ENCODE measurements around the gene PRSS21.

Gene PRSS21

GRCh38 chr16:2806286-2806685 is 10.8 kb upstream of the PRSS21 start:
- DNase-seq (ENCODE audit: low read depth in 2 of 2) = no peak

- no peak for DNase-seq (ENCODE audit: low read depth in 2 of 2)
These were observed 8.9 kb upstream of the PRSS21 start for GRCh38 chr16:2808181-2808580.

GRCh38 chr16:2809149-2809760 is 7.8 kb upstream of the PRSS21 start:
- no peak for DNase-seq (ENCODE audit: low read depth in 2 of 2)

- no peak for DNase-seq (ENCODE audit: low read depth in 2 of 2)
These were observed 6.4 kb upstream of the PRSS21 start for GRCh38 chr16:2810651-2811050.

GRCh38 chr16:2811703-2812471 is 5.2 kb upstream of the PRSS21 start:
- no peak for DNase-seq (ENCODE audit: low read depth in 2 of 2)

- DNase-seq (ENCODE audit: low read depth in 2 of 2) = no peak
These were observed 3.2 kb upstream of the PRSS21 start for GRCh38 chr16:2813771-2814221.

GRCh38 chr16:2814551-2815298 is 2.3 kb upstream of the PRSS21 start:
- no peak for DNase-seq (ENCODE audit: low read depth in 2 of 2)

- no peak for DNase-seq (ENCODE audit: low read depth in 2 of 2)
These were observed 1.7 kb upstream of the PRSS21 start for GRCh38 chr16:2815299-2815771.

GRCh38 chr16:2817340-2818271 is 569 bp downstream of the PRSS21 start:
- no peak for DNase-seq (ENCODE audit: low read depth in 2 of 2)

GRCh38 chr16:2818272-2818876 is 1.3 kb downstream of the PRSS21 start:
- no peak for DNase-seq (ENCODE audit: low read depth in 2 of 2)

GRCh38 chr16:2819179-2819938 is 2.3 kb downstream of the PRSS21 start:
- DNase-seq (ENCODE audit: low read depth in 2 of 2) = no peak

GRCh38 chr16:2819939-2820835 is 3.1 kb downstream of the PRSS21 start:
- no peak for DNase-seq (ENCODE audit: low read depth in 2 of 2)

GRCh38 chr16:2820836-2821486 is 3.9 kb downstream of the PRSS21 start:
- no peak for DNase-seq (ENCODE audit: low read depth in 2 of 2)

GRCh38 chr16:2821487-2822157 is 4.6 kb downstream of the PRSS21 start:
- DNase-seq (ENCODE audit: low read depth in 2 of 2) = no peak

- no peak for DNase-seq (ENCODE audit: low read depth in 2 of 2)
These were observed 5.1 kb downstream of the PRSS21 start for GRCh38 chr16:2822158-2822495.

- DNase-seq (ENCODE audit: low read depth in 2 of 2) = no peak
These were observed 5.5 kb downstream of the PRSS21 start for GRCh38 chr16:2822496-2822895.

- no peak for DNase-seq (ENCODE audit: low read depth in 2 of 2)
These were observed 7.6 kb downstream of the PRSS21 start for GRCh38 chr16:2824626-2825025.

- no peak for DNase-seq (ENCODE audit: low read depth in 2 of 2)
These were observed 8.2 kb downstream of the PRSS21 start for GRCh38 chr16:2825049-2825742.

Data from stimulated activated CD8-positive, alpha-beta memory T cell treated with anti-CD3 and anti-CD28 coated beads, Interleukin-7, amount 100 ng/mL, for 1 hour (primary cell).